Stimulated activated CD8-positive, alpha-beta memory T cell treated with anti-CD3 and anti-CD28 coated beads, Interleukin-15, amount 100 ng/mL, for 48 hours (primary cell): ENCODE measurements around the gene APLP2.
"Not testable (repeated sequence)": the region's sequence is repeated elsewhere in the genome, so short reads cannot be mapped to it uniquely, and the experiment has no call there.

ENCODE experiments used
- DNase-seq, 2 donors: peaks; one replicate each; pipeline ENCODE4 v3.0.0-alpha.2; 2020; ENCODE audit warnings: low read depth in 2 of 2

Gene APLP2

GRCh38 chr11:130193551-130193950, 123.9 kb downstream of the APLP2 start:
- not testable (repeated sequence) for DNase-seq
